Lower leg skin (tissue), 4 donors: ENCODE results near the gene NODAL. TPM values are rescaled to one million over a fixed set of nuclear protein-coding genes. Genes with fewer than 3 reads are reported as not detected.
A peak's percentile ranks its signal among the peaks of the same experiment; 100 is the strongest.

Experiments used
- DNase-seq, 2 donors: peaks; one replicate each; pipeline ENCODE4 v3.0.0-alpha.2; 2019; ENCODE audit warnings: low spot score in 2 of 2
- H3K4me3 ChIP-seq: fragments of 200-600 bp; sonication (generic); 2 replicates; pipeline ENCODE4 v1.5.1; 2017; ENCODE audit warnings: mild to moderate bottlenecking, low read depth; ENCODE audit not compliant: poor library complexity, severe bottlenecking
- CTCF ChIP-seq, 3 donors: fragments of 450-650 bp; IDR thresholded peaks; one replicate each; pipeline ENCODE4 v1.5.1; 2016; ENCODE audit warnings: antibody characterized with exemption in 3 of 3, mild to moderate bottlenecking in 3 of 3, moderate library complexity in 2 of 3
- POLR2A ChIP-seq, 2 donors: fragments of 450-650 bp; IDR thresholded peaks; one replicate each; pipeline ENCODE4 v1.6.1; 2016 to 2017; ENCODE audit warnings: antibody characterized with exemption in 2 of 2, mild to moderate bottlenecking in 1 of 2, moderate library complexity in 1 of 2
- WGBS, 2 donors: methylation state at CpG; one replicate each; pipeline ENCODE4 v1.1.5; 2018; 5-methylcytosine and 5-hydroxymethylcytosine counted together
- intact Hi-C: fragments of 100-400 bp; cut with DNase I; formaldehyde crosslinking; loops from one replicate; pipeline ENCODE4 v1.15.0; 2023; ENCODE audit warnings: low total_unique reads
- total RNA-seq, 4 donors: library from RNA; depleted of rRNA; stranded (reverse); fragments of >200 nt; gene quantifications; one replicate each; pipeline ENCODE4 v1.1.0, GENCODE V29; 2016

NODAL gene
- total RNA-seq, 4 donors from 2014 or later: not detected

- WGBS, 2 donors: 83 to 91% methylated on average over 9 of the region's 9 CpGs
- no peak for TF ChIP-seq POLR2A (IDR thresholded peaks at IDR 0.05)
- TF ChIP-seq CTCF (IDR thresholded peaks at IDR 0.05): no peak
- DNase-seq: no peak
- no peak overlapping the region for H3K4me3 ChIP-seq
- intact Hi-C loops: no loop called here
These were observed 39.6 kb upstream of the NODAL start for GRCh38 chr10:70481105-70481504.

GRCh38 chr10:70480239-70480861 is 38.9 kb upstream of the NODAL start:
- no peak overlapping the region for H3K4me3 ChIP-seq
- WGBS, 2 donors: 57 to 70% methylated on average over 5 to 9 of the region's 9 CpGs
- DNase-seq: no peak
- intact Hi-C loops: no loop called here
- no peak for TF ChIP-seq CTCF (IDR thresholded peaks at IDR 0.05)

GRCh38 chr10:70479626-70480238 is 38.3 kb upstream of the NODAL start:
- intact Hi-C loops: no loop called here
- TF ChIP-seq POLR2A (IDR thresholded peaks at IDR 0.05) (no peak), CTCF (IDR thresholded peaks at IDR 0.05) (no peak)
- H3K4me3 ChIP-seq: no peak overlapping the region
- WGBS, 2 donors: 54 to 77% methylated on average over 6 to 8 of the region's 8 CpGs
- no peak for DNase-seq

- H3K4me3 ChIP-seq: peak overlapping the region; percentile 28
- TF ChIP-seq CTCF (IDR thresholded peaks at IDR 0.05) (no peak), POLR2A (IDR thresholded peaks at IDR 0.05) (no peak)
- no peak for DNase-seq
- WGBS, 2 donors: 55 to 56% methylated on average over 10 to 11 of the region's 11 CpGs
- intact Hi-C loops: no loop called here
These were observed 37.7 kb upstream of the NODAL start for GRCh38 chr10:70479165-70479581.

GRCh38 chr10:70478191-70479164 is 37.0 kb upstream of the NODAL start, which contains the start of gene PALD1:
PALD1 (plus strand) TSS chr10:70478767; CDS start chr10:70525952, 47,185 bp downstream.
- intact Hi-C loops: no loop called here
- TF ChIP-seq POLR2A (IDR thresholded peaks at IDR 0.05): no peak
- no peak for TF ChIP-seq CTCF (IDR thresholded peaks at IDR 0.05)
- 1 to 3% methylated on average over 6 to 29 of the region's 110 CpGs for WGBS, 2 donors
- peak; percentile 57 to 94 for DNase-seq
- H3K4me3 ChIP-seq: peak within 1 kb of the TSS; percentile 28
